Chondrocyte (in vitro differentiated cells): ENCODE results near the gene ABL1. TPM values are rescaled to one million over a fixed set of nuclear protein-coding genes. Genes with fewer than 3 reads are reported as not detected.

Experiments
- DNase-seq: peaks from one replicate; pipeline ENCODE4 v3.0.0; 2021; ENCODE audit warnings: mixed read lengths, low spot score
- H3K27ac Mint-ChIP-seq: one replicate; pipeline ENCODE4 v1.8.0; 2021; ENCODE audit warnings: mild to moderate bottlenecking, moderate library complexity, mixed read lengths; ENCODE audit not compliant: unreplicated experiment
- H3K27me3 Mint-ChIP-seq: 2 replicates; pipeline ENCODE4 v1.8.0; 2021; ENCODE audit warnings: low read depth, mixed read lengths
- H3K36me3 Mint-ChIP-seq: 2 replicates; pipeline ENCODE4 v1.8.0; 2021; ENCODE audit warnings: low read depth, mixed read lengths
- H3K4me1 Mint-ChIP-seq: 2 replicates; pipeline ENCODE4 v1.8.0; 2021; ENCODE audit warnings: low read depth, mild to moderate bottlenecking, mixed read lengths
- H3K4me3 Mint-ChIP-seq: one replicate; pipeline ENCODE4 v1.8.0; 2021; ENCODE audit warnings: mild to moderate bottlenecking, moderate library complexity, mixed read lengths; ENCODE audit not compliant: unreplicated experiment
- H3K9me3 Mint-ChIP-seq: 2 replicates; pipeline ENCODE4 v1.8.0; 2021; ENCODE audit warnings: low read depth, mixed read lengths
- total RNA-seq: library from RNA; stranded (reverse); gene quantifications from 3 replicates; pipeline ENCODE4 v1.2.1, GENCODE V29; 2021
- TF ChIP-seq, protein P1 (sequence below): fragments of 200-600 bp; sonication (generic); IDR thresholded peaks from 2 replicates; pipeline ENCODE4 v1.5.0; 2021; ENCODE audit warnings: antibody characterized with exemption, mild to moderate bottlenecking, moderate library complexity

The ABL1 gene
- total RNA-seq, 1 donor from 2014 or later = 93.7 TPM

DNA sequence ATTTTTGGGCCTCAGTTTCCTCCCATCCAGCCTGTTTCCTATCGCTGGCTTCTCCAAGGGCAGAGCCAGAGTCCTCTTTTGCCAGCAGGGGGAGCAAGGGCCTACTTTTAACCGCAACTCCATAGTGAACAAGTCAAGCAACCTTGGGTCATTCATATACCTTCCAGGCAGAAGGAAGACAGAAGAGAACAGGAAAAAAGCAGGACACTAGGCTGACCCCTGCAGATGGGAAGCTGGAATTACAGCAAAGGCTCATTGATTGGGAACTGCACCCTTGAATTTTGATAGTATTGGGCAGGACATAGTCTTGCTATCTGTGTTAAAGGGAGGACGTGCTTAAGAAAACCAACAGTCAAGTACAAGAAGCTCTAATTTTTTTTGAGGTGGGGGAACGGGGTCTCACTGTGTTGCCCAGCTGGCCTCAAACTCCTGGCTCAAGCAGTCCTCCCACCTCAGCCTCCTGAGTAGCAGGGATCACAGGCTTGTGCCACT lies 31.5 kb downstream of the ABL1 start:
- Mint-ChIP-seq H3K9me3 (no peaks in the 10 kb centered on the region), H3K27ac (peak overlapping the region; percentile 88), H3K27me3 (no peaks in the 10 kb centered on the region), H3K4me1 (peaks cover 30% of the 10 kb centered on the region), H3K4me3 (no peak overlapping the region), H3K36me3 (peaks cover 11% of the 10 kb centered on the region)
- no peak for DNase-seq
- TF ChIP-seq, protein P1, sequence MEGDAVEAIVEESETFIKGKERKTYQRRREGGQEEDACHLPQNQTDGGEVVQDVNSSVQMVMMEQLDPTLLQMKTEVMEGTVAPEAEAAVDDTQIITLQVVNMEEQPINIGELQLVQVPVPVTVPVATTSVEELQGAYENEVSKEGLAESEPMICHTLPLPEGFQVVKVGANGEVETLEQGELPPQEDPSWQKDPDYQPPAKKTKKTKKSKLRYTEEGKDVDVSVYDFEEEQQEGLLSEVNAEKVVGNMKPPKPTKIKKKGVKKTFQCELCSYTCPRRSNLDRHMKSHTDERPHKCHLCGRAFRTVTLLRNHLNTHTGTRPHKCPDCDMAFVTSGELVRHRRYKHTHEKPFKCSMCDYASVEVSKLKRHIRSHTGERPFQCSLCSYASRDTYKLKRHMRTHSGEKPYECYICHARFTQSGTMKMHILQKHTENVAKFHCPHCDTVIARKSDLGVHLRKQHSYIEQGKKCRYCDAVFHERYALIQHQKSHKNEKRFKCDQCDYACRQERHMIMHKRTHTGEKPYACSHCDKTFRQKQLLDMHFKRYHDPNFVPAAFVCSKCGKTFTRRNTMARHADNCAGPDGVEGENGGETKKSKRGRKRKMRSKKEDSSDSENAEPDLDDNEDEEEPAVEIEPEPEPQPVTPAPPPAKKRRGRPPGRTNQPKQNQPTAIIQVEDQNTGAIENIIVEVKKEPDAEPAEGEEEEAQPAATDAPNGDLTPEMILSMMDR = peak; percentile 91

DNA sequence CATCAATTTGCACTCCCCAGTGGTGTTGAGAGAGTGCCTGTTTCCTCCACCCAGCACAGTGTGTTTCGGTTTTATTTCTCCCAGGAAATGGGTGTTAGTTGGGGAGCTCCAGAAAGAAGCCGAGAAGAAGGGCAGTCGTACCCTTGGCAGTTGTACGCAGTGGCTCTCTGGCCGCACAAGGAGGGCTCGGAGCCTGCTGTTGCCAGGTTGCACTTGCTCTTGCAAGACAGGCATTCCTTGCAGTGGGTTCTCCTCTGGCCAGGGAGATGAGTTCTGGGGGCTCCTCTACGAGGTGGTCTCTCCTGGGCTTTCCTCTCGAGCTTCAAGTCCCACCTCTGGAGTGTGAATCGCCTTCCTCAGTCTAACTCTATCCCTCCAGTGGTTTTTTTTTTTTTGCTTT lies 32.5 kb downstream of the ABL1 start:
- DNase-seq = no peak
- H3K27ac Mint-ChIP-seq = no peak overlapping the region

DNA sequence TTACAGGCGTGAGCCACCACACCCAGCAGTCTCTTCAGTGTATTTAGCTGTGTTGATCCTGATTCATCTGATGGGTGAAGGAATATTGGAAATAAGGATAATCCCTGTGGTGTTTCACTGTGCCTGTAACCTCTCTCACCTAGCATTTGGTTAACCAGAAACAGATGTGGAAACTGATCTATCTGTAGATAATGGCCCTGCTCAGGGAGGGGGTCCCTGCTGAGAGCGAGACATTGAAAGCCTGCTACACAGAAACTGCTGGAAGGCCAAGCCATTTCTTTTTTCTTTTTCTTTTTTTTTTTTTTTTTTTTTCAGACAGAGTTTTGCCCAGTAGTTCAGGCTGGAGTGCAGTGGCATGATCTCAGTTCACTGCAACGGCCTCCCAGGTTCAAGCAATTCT lies 33.2 kb downstream of the ABL1 start:
- Mint-ChIP-seq H3K4me3 (no peak overlapping the region), H3K27me3 (no peaks in the 10 kb centered on the region), H3K36me3 (peaks cover 18% of the 10 kb centered on the region), H3K27ac (no peak overlapping the region), H3K9me3 (no peaks in the 10 kb centered on the region), H3K4me1 (peaks cover 22% of the 10 kb centered on the region)
- TF ChIP-seq, protein P1 = no peak
- DNase-seq = no peak

More for the DNA sequence above, 32.5 kb downstream of the ABL1 start:
- peaks cover 22% of the 10 kb centered on the region for H3K4me1 Mint-ChIP-seq
- TF ChIP-seq, protein P1 = no peak
- H3K4me3 Mint-ChIP-seq = no peak overlapping the region
- H3K36me3 Mint-ChIP-seq = peaks cover 13% of the 10 kb centered on the region
- no peaks in the 10 kb centered on the region for H3K27me3 Mint-ChIP-seq
- H3K9me3 Mint-ChIP-seq = no peaks in the 10 kb centered on the region

DNA sequence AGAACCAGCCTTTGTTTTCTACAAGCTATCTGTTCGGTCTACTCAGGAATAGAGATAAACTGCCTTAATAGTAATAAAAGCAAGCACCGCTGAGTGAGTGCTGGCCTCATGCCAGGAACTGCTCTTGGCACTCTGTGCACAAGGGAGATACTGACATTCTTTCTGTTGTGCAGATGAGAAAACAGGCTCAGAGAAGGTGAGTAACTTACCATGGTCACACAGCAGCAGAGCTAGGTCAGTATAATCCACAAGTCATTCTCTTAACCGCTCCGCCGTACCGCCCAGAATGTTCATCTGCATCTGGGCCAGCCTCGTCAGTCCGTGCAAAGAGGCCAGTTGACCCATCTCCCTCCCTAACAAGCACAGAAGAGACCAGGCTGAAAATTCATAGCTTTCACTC lies 34.2 kb downstream of the ABL1 start:
- H3K36me3 Mint-ChIP-seq = peaks cover 21% of the 10 kb centered on the region
- peak overlapping the region; percentile 17 for H3K27ac Mint-ChIP-seq
- H3K4me1 Mint-ChIP-seq = peaks cover 16% of the 10 kb centered on the region
- no peak for DNase-seq
- H3K4me3 Mint-ChIP-seq = no peak overlapping the region
- no peaks in the 10 kb centered on the region for H3K9me3 Mint-ChIP-seq
- no peaks in the 10 kb centered on the region for H3K27me3 Mint-ChIP-seq
- TF ChIP-seq, protein P1 = no peak

DNA sequence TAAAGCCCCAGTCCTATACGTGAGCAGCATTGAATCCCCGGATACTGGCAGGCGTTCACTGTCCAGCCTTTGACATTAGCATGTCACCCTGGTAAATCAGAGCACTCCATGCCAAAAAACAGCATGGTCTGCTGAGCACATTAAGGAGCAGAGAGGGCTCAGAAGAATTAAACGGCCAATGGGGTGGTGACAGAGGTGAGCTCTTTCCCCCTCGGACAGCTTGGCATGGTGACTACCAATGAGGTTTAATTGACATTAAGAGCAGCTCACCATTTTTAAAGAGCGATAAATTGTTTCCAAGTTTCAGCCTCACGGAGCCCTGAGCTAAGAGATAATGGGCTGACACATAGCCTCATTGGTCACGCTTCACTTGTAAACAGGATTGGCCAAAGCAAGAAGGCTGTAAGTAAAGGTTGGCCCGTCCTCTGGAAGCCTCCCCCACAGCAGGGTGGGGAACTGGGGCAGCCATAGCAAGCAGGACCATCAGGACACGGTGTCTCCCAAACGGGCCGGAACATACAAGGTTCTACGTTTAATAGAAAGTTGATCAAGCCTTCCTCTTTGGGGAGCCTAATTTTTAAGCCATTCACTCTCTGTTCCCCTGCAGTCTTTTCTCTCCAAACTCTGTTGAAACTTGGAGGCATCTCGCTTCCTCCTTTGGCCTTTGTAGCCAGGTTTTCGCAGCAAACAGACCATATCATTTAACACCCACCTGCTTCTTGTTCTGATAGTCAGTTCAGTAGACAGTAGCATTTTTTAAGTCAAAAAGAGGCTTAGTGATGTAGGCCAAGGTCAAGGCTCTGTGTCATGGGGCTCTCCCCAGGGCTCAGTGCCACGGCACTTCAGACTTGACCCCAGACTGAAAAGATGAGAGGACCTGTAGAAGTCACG lies 35.7 kb downstream of the ABL1 start:
- no peak for DNase-seq

More for the DNA sequence above, 35.7 kb downstream of the ABL1 start:
- no peaks in the 10 kb centered on the region for H3K27me3 Mint-ChIP-seq
- H3K27ac Mint-ChIP-seq = no peak overlapping the region
- H3K9me3 Mint-ChIP-seq = no peaks in the 10 kb centered on the region
- no peak overlapping the region for H3K4me3 Mint-ChIP-seq
- H3K4me1 Mint-ChIP-seq = peaks cover 16% of the 10 kb centered on the region
- TF ChIP-seq, protein P1 = no peak
- peaks cover 25% of the 10 kb centered on the region for H3K36me3 Mint-ChIP-seq
